ENCODE measurements around the gene ACBD4. TPM values are rescaled to one million over a fixed set of nuclear protein-coding genes. Genes with fewer than 3 reads are reported as not detected.

The ACBD4 gene
- total and polyA plus RNA-seq, 2 donors (not counting 3 experiments of a cell fraction or from before 2014, with no cell fraction given) = 4.5 to 7.5 TPM

DNA sequence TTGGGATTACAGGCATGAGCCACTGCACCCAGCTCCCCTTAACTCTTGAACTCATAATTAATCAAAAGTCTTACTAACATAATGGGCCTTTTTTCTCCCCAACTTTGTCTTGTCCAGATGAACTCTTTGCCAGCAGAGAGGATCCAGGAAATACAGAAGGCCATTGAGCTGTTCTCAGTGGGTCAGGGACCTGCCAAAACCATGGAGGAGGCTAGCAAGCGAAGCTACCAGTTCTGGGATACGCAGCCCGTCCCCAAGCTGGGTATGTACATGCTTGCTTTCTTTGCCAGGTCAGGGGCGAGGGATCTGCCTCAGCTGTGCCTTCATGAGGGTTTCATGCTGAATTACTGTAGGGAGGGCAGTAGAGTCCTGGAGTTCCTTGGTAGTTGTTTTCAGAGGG is 49.1 kb upstream of the ACBD4 start:
- Histone ChIP-seq H3K27me3 (ENCODE audit: control insufficient read depth in 2 of 2, insufficient read depth in 2 of 2, low read length in 2 of 2) (no peaks in the 10 kb centered on the region), H3K4me3 (replicated peaks in 1 of 3; ENCODE audit: insufficient read depth in 1 of 3, low read depth in 1 of 3, low read length in 3 of 3) (no peak overlapping the region), H3K4me1 (ENCODE audit: control insufficient read depth, extremely low read depth, insufficient read depth, low read length) (no peaks in the 10 kb centered on the region), H3K79me2 (ENCODE audit: control insufficient read depth, insufficient read depth, low read length) (peaks cover 3% of the 10 kb centered on the region), H3K9me3 (replicated peaks; ENCODE audit: control insufficient read depth, insufficient read depth, low read length) (no peaks in the 10 kb centered on the region), H3K9me1 (replicated peaks; ENCODE audit: control insufficient read depth, extremely low read depth, insufficient read depth, low read length) (no peaks in the 10 kb centered on the region), H3K9ac (replicated peaks; ENCODE audit: extremely low read depth, insufficient read depth, low read length) (no peak overlapping the region), H3K27ac (ENCODE audit: insufficient read depth, low read depth, low read length) (no peak overlapping the region), H4K20me1 (replicated peaks; ENCODE audit: control insufficient read depth, extremely low read depth, insufficient read depth, low read length) (no peaks in the 10 kb centered on the region), H2AFZ (ENCODE audit: low read depth, low read length) (no peak overlapping the region), H3K36me3 (ENCODE audit: control insufficient read depth in 2 of 2, extremely low read depth in 1 of 2, insufficient read depth in 2 of 2, low read length in 2 of 2) (peaks cover 22 to 44% of the 10 kb centered on the region in 2 experiments), H3K4me2 (ENCODE audit: insufficient read depth, low read length) (no peak overlapping the region)
- CTCF ChIA-PET = interaction anchor here (0.7 to 1.9 kb wide), 3 partner anchors 10 to 19 kb away, joined by 3 to 4 read pairs (median 4); no protein-coding TSS in a partner anchor
- BruUV-seq (replicated peaks) = no TSS peak
- FAIRE-seq = no peak
- intact Hi-C loops (cut with micrococcal nuclease) (no loop called here), dilution Hi-C loops (cut with MboI; ENCODE audit: extremely low pct_ligation_motif_present, low sequenced_read_pairs) (no loop called here)
- POLR2A ChIA-PET = no interaction called here
- TF ChIP-seq GATA2 (IDR thresholded peaks at IDR 0.05; ENCODE audit: insufficient read depth, insufficient read length, low read depth, low read length) = no peak
- no peak for DNase-seq (ENCODE audit: low read depth, low spot score)

GRCh38 chr17:45086865-45087503 is 48.5 kb upstream of the ACBD4 start:
- no peak overlapping the region for H3K9ac ChIP-seq (replicated peaks; ENCODE audit: extremely low read depth, insufficient read depth, low read length)
- TF ChIP-seq CTCF (IDR thresholded peaks at IDR 0.05; ENCODE audit: extremely low read depth in 1 of 2, insufficient read depth in 1 of 2, low read depth in 1 of 2, low read length in 2 of 2) (no peak), GATA2 (IDR thresholded peaks at IDR 0.05; ENCODE audit: insufficient read depth, insufficient read length, low read depth, low read length) (no peak), MYC (IDR thresholded peaks at IDR 0.05; ENCODE audit: low read depth, low read length) (no peak), POLR2A (IDR thresholded peaks at IDR 0.05; ENCODE audit: low read depth, low read length) (no peak), MAX (IDR thresholded peaks at IDR 0.05; ENCODE audit: insufficient read depth, insufficient read length) (no peak), JUN (IDR thresholded peaks at IDR 0.05; ENCODE audit: borderline replicate concordance, insufficient read depth, insufficient read length, low read depth) (no peak), POLR2AphosphoS5 (IDR thresholded peaks at IDR 0.05; ENCODE audit: insufficient read depth, low read depth, low read length) (no peak), EZH2 (IDR thresholded peaks at IDR 0.05; ENCODE audit: borderline replicate concordance, low read depth, low read length, severe bottlenecking) (no peak), FOS (IDR thresholded peaks at IDR 0.05; ENCODE audit: borderline replicate concordance, insufficient read depth, low read length) (no peak)
- peaks cover 18 to 39% of the 10 kb centered on the region in 2 experiments for H3K36me3 ChIP-seq (ENCODE audit: control insufficient read depth in 2 of 2, extremely low read depth in 1 of 2, insufficient read depth in 2 of 2, low read length in 2 of 2)
- no peak overlapping the region for H2AFZ ChIP-seq (ENCODE audit: low read depth, low read length)
- DNase-seq (ENCODE audit: low read depth, low spot score) (no peak), FAIRE-seq (peak; percentile 28)
- H3K4me1 ChIP-seq (ENCODE audit: control insufficient read depth, extremely low read depth, insufficient read depth, low read length) = peaks cover 4% of the 10 kb centered on the region
- H3K4me2 ChIP-seq (ENCODE audit: insufficient read depth, low read length) = no peak overlapping the region
- no peaks in the 10 kb centered on the region for H4K20me1 ChIP-seq (replicated peaks; ENCODE audit: control insufficient read depth, extremely low read depth, insufficient read depth, low read length)
- no peaks in the 10 kb centered on the region for H3K9me3 ChIP-seq (replicated peaks; ENCODE audit: control insufficient read depth, insufficient read depth, low read length)
- POLR2A ChIA-PET = no interaction called here
- no peaks in the 10 kb centered on the region for H3K79me2 ChIP-seq (ENCODE audit: control insufficient read depth, insufficient read depth, low read length)
- H3K27ac ChIP-seq (ENCODE audit: insufficient read depth, low read depth, low read length) = no peak overlapping the region
- BruUV-seq (replicated peaks) = no TSS peak
- H3K4me3 ChIP-seq (replicated peaks in 1 of 3; ENCODE audit: insufficient read depth in 1 of 3, low read depth in 1 of 3, low read length in 3 of 3) = no peak overlapping the region
- intact Hi-C loops (cut with micrococcal nuclease) = no loop called here
- no peaks in the 10 kb centered on the region for H3K9me1 ChIP-seq (replicated peaks; ENCODE audit: control insufficient read depth, extremely low read depth, insufficient read depth, low read length)
- dilution Hi-C loops (cut with MboI; ENCODE audit: extremely low pct_ligation_motif_present, low sequenced_read_pairs) = no loop called here
- no peaks in the 10 kb centered on the region for H3K27me3 ChIP-seq (ENCODE audit: control insufficient read depth in 2 of 2, insufficient read depth in 2 of 2, low read length in 2 of 2)
- CTCF ChIA-PET = interaction anchor here (1.9 kb wide), 1 partner anchor 12 kb away, joined by 4 read pairs; no protein-coding TSS in a partner anchor
